Neural cell (in vitro differentiated cells): ENCODE data around the gene WIPF3. TPM values are rescaled to one million over a fixed set of nuclear protein-coding genes. Genes with fewer than 3 reads are reported as not detected.
A peak's percentile ranks its signal among the peaks of the same experiment; 100 is the strongest.

Experiments
- H2AFZ ChIP-seq: fragments of 200-600, 300-800 bp; sonication (generic), shearing (Covaris generic); 2 replicates; pipeline ENCODE4 v1.6.0; 2014; ENCODE audit warnings: low read depth, mild to moderate bottlenecking, antibody characterized with exemption, low read length, moderate library complexity
- H3F3A ChIP-seq: fragments of 200-600 bp; shearing (Covaris generic); 2 replicates; pipeline ENCODE4 v1.6.1; 2016; ENCODE audit warnings: mild to moderate bottlenecking, moderate library complexity, mixed read lengths, antibody characterized with exemption, low read length; ENCODE audit not compliant: insufficient read depth, poor library complexity, severe bottlenecking
- H3K27ac ChIP-seq: fragments of 200-600, 300-800 bp; sonication (generic), shearing (Covaris generic); 2 replicates; pipeline ENCODE4 v1.5.1; 2014; ENCODE audit warnings: mild to moderate bottlenecking, low read length, moderate library complexity
- H3K27me3 ChIP-seq: fragments of 300-800, 200-600 bp; sonication (generic), shearing (Covaris generic); 2 replicates; pipeline ENCODE4 v1.6.0; 2014; ENCODE audit warnings: mild to moderate bottlenecking, low read depth, low read length, moderate library complexity; ENCODE audit not compliant: insufficient read depth
- H3K36me3 ChIP-seq: fragments of 300-800, 200-600 bp; sonication (generic), shearing (Covaris generic); 2 replicates; pipeline ENCODE4 v1.5.1; 2014; ENCODE audit warnings: mild to moderate bottlenecking, antibody characterized with exemption, low read length, moderate library complexity; ENCODE audit not compliant: insufficient read depth
- H3K4me2 ChIP-seq: fragments of 300-800, 200-600 bp; sonication (generic), shearing (Covaris generic); 2 replicates; pipeline ENCODE4 v1.6.0; 2014; ENCODE audit warnings: mild to moderate bottlenecking, low read length
- H3K4me3 ChIP-seq: fragments of 300-800, 200-600 bp; sonication (generic), shearing (Covaris generic); 2 replicates; pipeline ENCODE4 v1.5.1; 2014; ENCODE audit warnings: mild to moderate bottlenecking, low read length, moderate library complexity
- H3K79me2 ChIP-seq: fragments of 200-600 bp; shearing (Covaris generic); replicated peaks from 2 replicates; pipeline ENCODE4 v1.6.0; 2014; ENCODE audit warnings: mild to moderate bottlenecking, low read length, moderate library complexity; ENCODE audit not compliant: insufficient read depth
- H3K9ac ChIP-seq: fragments of 300-800, 200-600 bp; sonication (generic), shearing (Covaris generic); 2 replicates; pipeline ENCODE4 v1.6.1; 2016; ENCODE audit warnings: mild to moderate bottlenecking, low read length, mixed read lengths
- H3K9me2 ChIP-seq: fragments of 200-600 bp; shearing (Covaris generic); 2 replicates; pipeline ENCODE4 v1.6.1; 2016; ENCODE audit warnings: mild to moderate bottlenecking, low read length, mixed read lengths; ENCODE audit not compliant: insufficient read depth
- H3K9me3 ChIP-seq: fragments of 200-600, 300-800 bp; sonication (generic), shearing (Covaris generic); 2 replicates; pipeline ENCODE4 v1.6.1; 2016; ENCODE audit warnings: mild to moderate bottlenecking, mixed run types, low read length, moderate library complexity, mixed read lengths
- H4K20me1 ChIP-seq: fragments of 200-600 bp; shearing (Covaris generic); 2 replicates; pipeline ENCODE4 v1.6.1; 2016; ENCODE audit warnings: mild to moderate bottlenecking, mixed run types; ENCODE audit not compliant: insufficient read depth
- EP300 ChIP-seq: fragments of 450-650 bp; conservative IDR thresholded peaks from 2 replicates; pipeline ENCODE4 v1.6.1; 2014; ENCODE audit warnings: antibody characterized with exemption, mild to moderate bottlenecking, moderate library complexity; ENCODE audit not compliant: poor library complexity, severe bottlenecking
- MXI1 ChIP-seq: fragments of 450-650 bp; conservative IDR thresholded peaks from 2 replicates; pipeline ENCODE4 v1.6.1; 2014; ENCODE audit warnings: antibody characterized with exemption, mild to moderate bottlenecking; ENCODE audit not compliant: poor library complexity, severe bottlenecking
- POLR2AphosphoS5 ChIP-seq: IDR thresholded peaks from 2 replicates; pipeline ENCODE4 v1.6.1; 2012
- RAD21 ChIP-seq: fragments of 450-650 bp; conservative IDR thresholded peaks from 2 replicates; pipeline ENCODE4 v1.6.1; 2014; ENCODE audit warnings: antibody characterized with exemption, mild to moderate bottlenecking, moderate library complexity
- SMC3 ChIP-seq: fragments of 450-650 bp; conservative IDR thresholded peaks from 2 replicates; pipeline ENCODE4 v1.6.1; 2014; ENCODE audit warnings: antibody characterized with exemption, mild to moderate bottlenecking, moderate library complexity; ENCODE audit not compliant: poor library complexity
- TAF1 ChIP-seq: IDR thresholded peaks from 2 replicates; pipeline ENCODE4 v1.6.1; 2012; ENCODE audit warnings: low read depth
- polyA plus RNA-seq: library from polyadenylated mRNA; depleted of rRNA; stranded (reverse); fragments of >200 nt; gene quantifications from 2 replicates; pipeline ENCODE4 v1.2.3, GENCODE V29; 2014
- TF ChIP-seq, protein P1 (sequence below): IDR thresholded peaks from 2 replicates; pipeline ENCODE4 v1.6.1; 2012; ENCODE audit warnings: borderline replicate concordance

Gene WIPF3
- polyA plus RNA-seq, 1 donor from 2014 or later = 3.8 TPM

GRCh38 chr7:29810297-29810696 is 4.0 kb downstream of the WIPF3 start:
- no peaks in the 10 kb centered on the region for H3K79me2 ChIP-seq
- H3K9me2 ChIP-seq = no peaks in the 10 kb centered on the region
- H3F3A ChIP-seq = no peaks in the 10 kb centered on the region
- H2AFZ ChIP-seq = no peak overlapping the region
- no peak overlapping the region for H3K4me3 ChIP-seq
- TF ChIP-seq RAD21 = no peak
- TF ChIP-seq EP300 = no peak
- TF ChIP-seq, protein P1, sequence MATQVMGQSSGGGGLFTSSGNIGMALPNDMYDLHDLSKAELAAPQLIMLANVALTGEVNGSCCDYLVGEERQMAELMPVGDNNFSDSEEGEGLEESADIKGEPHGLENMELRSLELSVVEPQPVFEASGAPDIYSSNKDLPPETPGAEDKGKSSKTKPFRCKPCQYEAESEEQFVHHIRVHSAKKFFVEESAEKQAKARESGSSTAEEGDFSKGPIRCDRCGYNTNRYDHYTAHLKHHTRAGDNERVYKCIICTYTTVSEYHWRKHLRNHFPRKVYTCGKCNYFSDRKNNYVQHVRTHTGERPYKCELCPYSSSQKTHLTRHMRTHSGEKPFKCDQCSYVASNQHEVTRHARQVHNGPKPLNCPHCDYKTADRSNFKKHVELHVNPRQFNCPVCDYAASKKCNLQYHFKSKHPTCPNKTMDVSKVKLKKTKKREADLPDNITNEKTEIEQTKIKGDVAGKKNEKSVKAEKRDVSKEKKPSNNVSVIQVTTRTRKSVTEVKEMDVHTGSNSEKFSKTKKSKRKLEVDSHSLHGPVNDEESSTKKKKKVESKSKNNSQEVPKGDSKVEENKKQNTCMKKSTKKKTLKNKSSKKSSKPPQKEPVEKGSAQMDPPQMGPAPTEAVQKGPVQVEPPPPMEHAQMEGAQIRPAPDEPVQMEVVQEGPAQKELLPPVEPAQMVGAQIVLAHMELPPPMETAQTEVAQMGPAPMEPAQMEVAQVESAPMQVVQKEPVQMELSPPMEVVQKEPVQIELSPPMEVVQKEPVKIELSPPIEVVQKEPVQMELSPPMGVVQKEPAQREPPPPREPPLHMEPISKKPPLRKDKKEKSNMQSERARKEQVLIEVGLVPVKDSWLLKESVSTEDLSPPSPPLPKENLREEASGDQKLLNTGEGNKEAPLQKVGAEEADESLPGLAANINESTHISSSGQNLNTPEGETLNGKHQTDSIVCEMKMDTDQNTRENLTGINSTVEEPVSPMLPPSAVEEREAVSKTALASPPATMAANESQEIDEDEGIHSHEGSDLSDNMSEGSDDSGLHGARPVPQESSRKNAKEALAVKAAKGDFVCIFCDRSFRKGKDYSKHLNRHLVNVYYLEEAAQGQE = no peak
- no peak for TF ChIP-seq TAF1
- no peak for TF ChIP-seq POLR2AphosphoS5
- TF ChIP-seq MXI1 = no peak
- TF ChIP-seq SMC3 = no peak
- no peaks in the 10 kb centered on the region for H3K27me3 ChIP-seq
- no peak overlapping the region for H3K27ac ChIP-seq
- no peaks in the 10 kb centered on the region for H4K20me1 ChIP-seq
- H3K36me3 ChIP-seq = no peaks in the 10 kb centered on the region
- H3K4me2 ChIP-seq = no peak overlapping the region
- no peaks in the 10 kb centered on the region for H3K9me3 ChIP-seq
- no peak overlapping the region for H3K9ac ChIP-seq

DNA sequence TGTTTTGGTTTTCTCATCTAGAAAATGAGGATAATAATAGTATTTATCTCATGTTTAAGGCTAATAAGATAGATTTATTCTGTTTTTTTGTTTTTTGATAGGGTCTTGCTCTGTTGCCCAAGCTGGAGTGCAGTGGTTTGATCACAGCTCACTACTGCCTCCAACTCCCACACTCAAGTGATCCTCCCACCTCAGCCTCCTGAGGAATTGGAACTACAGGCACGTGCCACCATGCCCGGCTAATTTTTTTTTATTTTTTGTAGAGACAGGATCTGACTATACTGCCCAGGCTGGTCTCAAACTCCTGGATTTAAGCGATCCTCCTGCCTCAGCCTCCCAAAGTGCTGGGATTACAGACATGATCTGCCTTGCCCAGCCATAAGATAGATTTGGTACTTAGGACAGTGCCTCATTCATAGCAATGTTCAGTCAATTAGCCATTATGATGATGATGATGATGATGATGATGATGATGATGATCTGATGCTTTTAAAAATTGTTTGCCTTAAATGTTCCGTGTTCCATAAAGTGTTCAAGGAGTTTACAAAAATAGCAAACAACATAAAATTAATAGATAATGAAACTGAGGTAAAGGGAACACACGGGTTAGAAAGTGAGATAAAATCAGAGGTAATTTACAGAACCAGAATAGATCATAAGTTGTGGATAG is 4.6 kb downstream of the WIPF3 start:
- no peak overlapping the region for H2AFZ ChIP-seq
- H3K36me3 ChIP-seq = no peaks in the 10 kb centered on the region
- TF ChIP-seq RAD21 (no peak), SMC3 (no peak)
- H3F3A ChIP-seq = no peaks in the 10 kb centered on the region
- no peaks in the 10 kb centered on the region for H4K20me1 ChIP-seq
- no peaks in the 10 kb centered on the region for H3K9me3 ChIP-seq
- H3K9ac ChIP-seq = no peak overlapping the region
- H3K4me3 ChIP-seq = no peak overlapping the region
- H3K79me2 ChIP-seq = no peaks in the 10 kb centered on the region
- no peak overlapping the region for H3K27ac ChIP-seq
- no peak overlapping the region for H3K4me2 ChIP-seq
- H3K9me2 ChIP-seq = no peaks in the 10 kb centered on the region
- no peaks in the 10 kb centered on the region for H3K27me3 ChIP-seq

GRCh38 chr7:29811586-29811985 is 5.3 kb downstream of the WIPF3 start:
- Histone ChIP-seq H3K27ac (no peak overlapping the region), H3K36me3 (no peaks in the 10 kb centered on the region), H3K79me2 (no peaks in the 10 kb centered on the region), H2AFZ (no peak overlapping the region), H3K4me3 (no peak overlapping the region), H4K20me1 (no peaks in the 10 kb centered on the region), H3K9me3 (no peaks in the 10 kb centered on the region), H3K9me2 (no peaks in the 10 kb centered on the region), H3F3A (no peaks in the 10 kb centered on the region), H3K4me2 (no peak overlapping the region), H3K9ac (no peak overlapping the region), H3K27me3 (no peaks in the 10 kb centered on the region)
- TF ChIP-seq RAD21 = no peak
- peak; percentile 40 for TF ChIP-seq EP300
- peak; percentile 30 for TF ChIP-seq MXI1
